Measurements from ENCODE around the gene OR4D1.

OR4D1 gene

DNA sequence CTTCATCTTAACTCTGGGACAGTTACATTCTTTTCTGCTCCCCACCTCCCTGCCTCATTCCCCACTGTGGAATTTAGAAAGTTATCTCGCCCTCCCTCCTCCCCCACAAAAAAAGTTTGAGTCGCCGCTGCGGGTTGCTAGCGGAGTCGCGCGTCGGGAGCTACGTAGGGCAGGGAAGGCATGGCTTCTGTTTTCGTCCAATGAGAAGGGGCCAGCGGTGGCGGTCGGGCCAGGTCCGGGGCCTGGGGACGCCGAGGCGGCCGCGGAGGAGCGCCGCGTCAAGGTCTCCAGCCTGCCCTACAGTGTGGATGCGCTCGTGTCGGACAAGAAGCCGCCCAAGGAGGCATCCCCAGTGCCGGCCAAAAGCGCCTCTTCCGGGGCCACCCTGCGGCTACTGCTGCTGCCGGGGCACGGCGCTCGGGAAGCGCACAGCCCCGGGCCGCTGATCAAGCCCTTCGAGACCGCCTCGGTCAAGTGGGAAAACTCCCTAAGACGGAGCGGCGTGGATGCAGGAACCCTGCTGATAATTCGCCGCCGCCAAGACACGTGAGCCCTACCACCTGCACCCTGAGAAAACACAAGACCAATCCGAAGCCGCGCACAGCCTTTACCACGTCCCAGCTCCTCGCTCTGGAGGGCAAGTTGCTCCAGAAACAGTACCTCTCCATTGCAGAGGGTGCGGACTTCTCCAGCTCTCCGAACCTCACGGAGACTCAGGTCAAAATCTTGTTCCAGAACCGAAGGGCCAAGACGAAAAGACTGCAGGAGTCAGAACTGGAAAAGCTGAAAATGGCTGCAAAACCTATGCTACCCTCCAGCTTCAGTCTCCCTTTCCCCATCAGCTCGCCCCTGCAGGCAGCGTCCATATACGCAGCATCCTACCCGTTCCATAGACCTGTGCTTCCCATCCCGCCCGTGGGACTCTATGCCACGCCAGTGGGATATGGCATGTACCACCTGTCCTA, 8.9 kb downstream of the OR4D1 start:
- no peak overlapping the region for H3K4me3 ChIP-seq (ENCODE audit: low read depth, low read length)
- TF ChIP-seq CTCF (IDR thresholded peaks at IDR 0.05; ENCODE audit: low read depth, low read length) = no peak

DNA sequence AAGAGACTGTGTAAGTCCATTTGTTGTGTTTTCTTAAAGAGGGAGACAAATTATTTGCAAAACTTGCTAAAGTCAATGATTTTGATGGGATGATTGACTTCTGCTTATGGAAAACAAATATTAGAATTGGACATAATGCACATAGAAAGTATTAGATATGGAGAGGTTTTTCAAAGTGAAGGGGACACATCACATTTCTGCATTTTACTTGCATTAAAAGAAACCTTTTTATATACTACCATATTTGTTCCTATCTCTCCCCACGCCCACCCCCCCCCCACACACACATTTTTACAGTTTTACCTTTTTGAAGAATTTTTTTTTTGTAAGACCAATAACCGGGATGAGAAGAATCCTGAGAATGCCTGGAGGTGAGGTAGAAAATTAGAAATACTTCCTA, 10.0 kb downstream of the OR4D1 start:
- no peak for TF ChIP-seq CTCF (IDR thresholded peaks at IDR 0.05; ENCODE audit: low read depth, low read length)
- no peak overlapping the region for H3K4me3 ChIP-seq (ENCODE audit: low read depth, low read length)

DNA sequence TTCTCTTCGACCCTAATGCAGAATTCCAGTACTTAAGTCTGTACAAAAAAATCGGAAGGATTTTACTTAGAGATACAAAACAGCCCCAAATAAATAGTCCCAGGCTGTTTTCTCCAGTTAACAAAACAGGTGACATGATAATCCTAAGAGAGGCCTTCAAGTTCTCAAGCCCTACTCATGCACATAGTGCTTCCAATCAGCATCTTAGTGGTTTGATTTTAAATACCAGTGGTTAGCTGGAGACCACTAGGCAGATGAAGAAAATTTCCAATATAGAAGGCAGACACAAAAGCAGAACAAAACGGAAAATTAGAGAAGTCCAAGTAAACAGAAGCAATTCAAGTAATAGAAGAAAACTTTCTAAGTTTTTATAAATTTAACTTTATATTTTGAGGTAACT, 13.4 kb downstream of the OR4D1 start:
- TF ChIP-seq CTCF (IDR thresholded peaks at IDR 0.05; ENCODE audit: low read depth, low read length) = no peak
- no peak overlapping the region for H3K4me3 ChIP-seq (ENCODE audit: low read depth, low read length)

- H3K4me3 ChIP-seq (ENCODE audit: low read depth, low read length) = no peak overlapping the region
- no peak for TF ChIP-seq CTCF (IDR thresholded peaks at IDR 0.05; ENCODE audit: low read depth, low read length)
Observed at GRCh38 chr17:58165981-58166380, 17.8 kb downstream of the OR4D1 start.

DNA sequence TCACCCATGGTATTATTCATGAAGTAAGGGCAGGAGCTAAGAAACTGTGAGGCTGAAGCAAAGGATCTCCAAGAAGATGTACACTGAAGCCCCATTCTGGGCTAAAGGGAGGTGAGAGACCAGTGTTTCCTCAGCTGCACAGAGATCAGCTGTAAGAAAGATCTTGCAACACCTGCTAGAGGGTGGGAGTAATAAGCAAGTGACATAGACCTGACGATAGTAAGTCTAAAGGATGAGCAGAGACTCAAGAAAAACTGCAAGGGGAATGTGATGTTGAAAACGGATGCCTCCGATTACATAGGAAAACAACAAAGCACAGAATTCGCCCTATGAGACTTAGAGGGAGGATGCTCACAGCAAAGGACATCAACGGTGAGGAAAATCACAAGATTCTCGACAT, 18.5 kb downstream of the OR4D1 start, which contains the start of gene OR4D2:
Gene OR4D2, plus strand, starts transcription at position 301 of the 400 bp plus-strand sequence. CDS start 2,674 bp downstream, outside the sequence.
- no peak within 1 kb of the TSS for H3K4me3 ChIP-seq (ENCODE audit: low read depth, low read length)
- no peak for TF ChIP-seq CTCF (IDR thresholded peaks at IDR 0.05; ENCODE audit: low read depth, low read length)

DNA sequence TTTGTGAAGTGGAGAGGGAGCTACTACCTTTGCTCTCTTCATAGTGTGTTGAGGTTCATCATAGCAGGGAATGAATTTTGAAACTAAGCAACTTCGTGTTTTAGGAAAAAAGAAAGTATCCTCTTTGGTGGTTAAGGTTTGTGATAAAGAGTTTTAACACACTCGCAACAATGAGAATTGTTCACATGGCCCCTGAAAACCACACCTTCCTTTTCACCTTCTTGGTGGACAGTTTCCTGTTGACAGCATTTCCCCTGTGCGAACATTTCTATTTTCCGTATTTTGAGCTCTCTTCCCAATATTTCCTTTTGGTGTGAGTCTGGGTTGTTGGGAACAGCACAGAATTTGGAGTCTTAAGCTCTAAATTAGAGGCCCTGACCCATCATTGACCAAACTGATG, 22.4 kb downstream of the OR4D1 start:
- TF ChIP-seq CTCF (IDR thresholded peaks at IDR 0.05; ENCODE audit: low read depth, low read length) = no peak
- H3K4me3 ChIP-seq (ENCODE audit: low read depth, low read length) = no peak overlapping the region

DNA sequence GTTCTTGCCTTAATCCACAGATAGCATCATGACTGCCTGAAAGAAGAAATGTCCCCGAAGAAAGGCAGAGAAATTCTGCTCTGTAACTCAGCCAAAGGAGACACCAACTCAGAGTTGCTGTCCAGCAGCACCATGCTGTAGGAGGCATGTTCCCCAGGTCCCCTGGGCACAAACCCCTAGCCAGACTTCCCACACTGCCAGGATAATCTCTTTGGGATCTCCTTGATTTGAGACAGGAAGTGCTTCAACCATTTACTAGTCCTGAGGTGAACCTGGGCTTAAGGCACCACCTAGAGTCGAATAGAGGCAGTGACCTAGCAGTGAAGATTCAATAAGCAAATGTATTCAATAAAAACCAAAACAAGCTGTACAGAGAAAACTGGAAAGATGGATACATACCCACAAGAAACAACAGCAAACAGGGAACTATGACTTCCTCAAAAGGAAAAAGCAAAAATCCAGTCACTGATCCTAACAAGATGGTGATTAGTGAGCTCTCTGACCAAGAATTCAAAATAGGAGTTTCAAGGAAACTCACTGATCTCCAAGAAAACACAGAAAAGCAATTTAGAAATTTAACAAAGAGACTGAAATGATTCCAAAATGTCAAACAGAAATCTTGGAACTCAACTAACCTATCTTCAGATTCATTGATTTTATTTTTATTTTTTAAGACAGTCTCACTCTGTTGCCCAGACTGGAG, 24.3 kb downstream of the OR4D1 start:
- no peak overlapping the region for H3K4me3 ChIP-seq (ENCODE audit: low read depth, low read length)
- no peak for TF ChIP-seq CTCF (IDR thresholded peaks at IDR 0.05; ENCODE audit: low read depth, low read length)

All from WI38 (cell line).